ENCODE measurements around the gene ZC3H13. TPM values are rescaled to one million over a fixed set of nuclear protein-coding genes. Genes with fewer than 3 reads are reported as not detected.

Gene ZC3H13
- polyA plus RNA-seq (ENCODE audit: insufficient read length in 4 of 4): 10 to 100 TPM; 54.1 to 73.6 (median 69.9) TPM

DNA sequence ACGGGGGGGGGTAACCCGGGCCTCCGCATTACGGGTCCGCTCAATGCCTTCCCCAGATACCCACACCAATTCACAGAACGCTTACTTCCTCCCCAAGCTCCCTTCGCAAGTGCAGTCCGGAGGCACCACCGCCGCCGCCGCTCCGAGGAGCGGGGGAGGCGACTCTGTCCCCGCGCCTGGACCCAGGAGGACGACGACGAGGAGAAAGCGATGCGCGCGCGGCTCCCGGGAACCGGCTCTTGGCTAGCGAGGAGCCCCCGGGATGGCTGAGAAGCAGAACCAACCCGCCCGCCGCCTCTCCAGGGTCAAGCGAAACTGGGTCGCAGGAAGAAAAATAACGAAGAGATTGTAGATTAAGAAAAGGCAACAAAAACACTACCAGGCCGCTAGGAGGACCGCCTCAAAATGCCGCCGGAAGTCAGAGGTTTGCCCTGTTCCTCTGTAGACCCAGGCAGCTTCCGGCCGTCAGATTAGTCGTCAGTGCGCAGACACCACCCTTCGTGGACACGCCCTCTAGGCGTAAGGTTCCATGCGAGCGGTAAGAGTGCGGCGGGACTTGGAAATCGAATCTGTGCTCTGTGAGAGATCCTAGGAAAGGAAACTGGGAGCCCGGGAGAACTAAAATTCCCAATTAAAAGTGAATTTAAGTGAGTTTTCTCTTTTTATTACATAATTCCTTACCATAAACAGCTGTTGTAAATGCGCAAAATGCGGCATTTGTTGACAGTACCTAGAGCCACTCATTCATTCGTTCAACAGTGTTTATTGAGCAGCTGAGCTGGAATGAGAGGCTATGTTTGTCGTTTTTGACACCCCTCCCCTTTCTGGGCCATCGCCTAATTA is at the start of gene ZC3H13:
Gene ZC3H13 (minus strand): TSS at position 428 of the 843 bp plus-strand sequence. CDS start 7,239 bp downstream, outside the sequence.
- DNase-seq (ENCODE audit: low read depth in 4 of 4, low spot score in 2 of 4): peak; percentile 76 to 94 (median 84)

DNA sequence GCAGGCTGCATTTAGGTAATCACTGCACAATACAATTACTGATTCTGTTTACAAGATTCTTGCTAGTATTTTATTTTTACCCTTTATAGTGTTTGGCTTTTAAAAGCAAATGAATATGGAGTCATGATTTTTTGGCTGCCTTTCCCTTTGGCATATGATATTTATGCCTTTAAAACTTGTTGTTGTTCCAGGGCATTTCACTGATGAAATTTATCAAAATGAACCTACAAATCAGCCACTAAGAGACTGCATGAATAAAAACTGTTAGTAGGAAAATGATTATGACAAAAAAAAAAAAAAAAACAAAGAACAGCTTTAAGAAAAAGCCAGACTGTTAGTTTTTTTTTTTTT is 49.7 kb upstream of the ZC3H13 start:
- no peak for DNase-seq (ENCODE audit: low read depth in 4 of 4, low spot score in 2 of 4)

DNA sequence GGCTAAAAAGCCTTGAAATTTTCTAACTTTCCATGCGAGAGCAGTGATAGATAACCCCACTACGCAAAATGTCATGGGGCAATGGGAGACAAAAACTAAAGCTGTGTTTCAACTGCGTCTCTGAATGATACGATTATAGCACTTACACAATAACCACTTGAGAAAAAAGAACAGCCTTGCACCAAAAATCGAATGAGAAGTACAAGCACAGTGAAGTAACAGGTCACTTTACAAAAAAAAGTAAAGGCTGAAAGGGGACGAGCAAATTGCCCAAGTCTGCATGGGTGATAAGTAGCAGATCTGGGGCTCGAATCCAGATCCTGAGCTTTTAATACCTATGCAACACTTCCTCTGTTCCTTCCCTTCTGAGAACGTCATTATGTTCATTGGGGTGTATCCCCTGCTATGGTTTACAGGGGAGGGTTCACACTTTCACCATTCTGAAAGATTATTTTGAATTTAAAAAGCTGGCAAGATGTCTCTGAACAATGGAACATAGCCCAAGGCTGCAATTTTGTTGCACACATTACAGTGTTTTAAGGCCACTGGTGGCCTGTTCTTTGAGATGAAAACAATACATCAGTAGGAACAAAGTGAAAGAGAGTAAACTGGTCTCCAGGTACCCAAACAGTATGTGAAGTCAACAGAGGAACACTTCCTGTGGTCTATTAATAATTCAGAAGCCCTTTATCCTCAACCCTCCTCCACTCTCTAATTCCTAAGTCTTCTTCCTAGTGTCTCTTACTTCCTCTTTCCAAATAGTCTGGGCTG is 49.1 kb upstream of the ZC3H13 start:
- DNase-seq (ENCODE audit: low read depth in 4 of 4, low spot score in 2 of 4): no peak

- no peak for DNase-seq (ENCODE audit: low read depth in 4 of 4, low spot score in 2 of 4)
Measured at GRCh38 chr13:46101002-46101401, 48.5 kb upstream of the ZC3H13 start.

- DNase-seq (ENCODE audit: low read depth in 4 of 4, low spot score in 2 of 4): no peak
Measured at GRCh38 chr13:46100191-46100815, 47.8 kb upstream of the ZC3H13 start.

GRCh38 chr13:46097663-46098062 is 45.1 kb upstream of the ZC3H13 start:
- no peak for DNase-seq (ENCODE audit: low read depth in 4 of 4, low spot score in 2 of 4)

GRCh38 chr13:46097015-46097414 is 44.5 kb upstream of the ZC3H13 start:
- no peak for DNase-seq (ENCODE audit: low read depth in 4 of 4, low spot score in 2 of 4)

DNA sequence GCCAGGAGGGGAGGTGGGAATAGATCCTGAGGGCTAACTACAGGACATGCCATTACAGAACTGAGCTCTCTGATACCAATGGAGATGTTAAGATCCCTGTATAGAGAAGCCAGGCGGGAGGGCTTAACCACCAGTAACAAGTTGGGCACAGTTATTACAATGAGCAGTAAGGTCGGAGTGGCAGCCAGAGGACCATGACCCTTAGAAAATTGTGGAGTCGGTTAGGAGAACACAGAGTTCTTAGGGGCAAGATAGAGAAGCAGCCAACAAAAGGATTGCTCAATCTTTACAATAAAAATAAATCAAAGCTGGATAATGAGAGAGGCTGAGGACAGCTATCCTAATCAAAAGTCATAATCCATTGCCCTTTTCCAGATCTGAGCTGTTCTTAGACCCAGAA is 41.9 kb upstream of the ZC3H13 start:
- DNase-seq (ENCODE audit: low read depth in 4 of 4, low spot score in 2 of 4): no peak

DNA sequence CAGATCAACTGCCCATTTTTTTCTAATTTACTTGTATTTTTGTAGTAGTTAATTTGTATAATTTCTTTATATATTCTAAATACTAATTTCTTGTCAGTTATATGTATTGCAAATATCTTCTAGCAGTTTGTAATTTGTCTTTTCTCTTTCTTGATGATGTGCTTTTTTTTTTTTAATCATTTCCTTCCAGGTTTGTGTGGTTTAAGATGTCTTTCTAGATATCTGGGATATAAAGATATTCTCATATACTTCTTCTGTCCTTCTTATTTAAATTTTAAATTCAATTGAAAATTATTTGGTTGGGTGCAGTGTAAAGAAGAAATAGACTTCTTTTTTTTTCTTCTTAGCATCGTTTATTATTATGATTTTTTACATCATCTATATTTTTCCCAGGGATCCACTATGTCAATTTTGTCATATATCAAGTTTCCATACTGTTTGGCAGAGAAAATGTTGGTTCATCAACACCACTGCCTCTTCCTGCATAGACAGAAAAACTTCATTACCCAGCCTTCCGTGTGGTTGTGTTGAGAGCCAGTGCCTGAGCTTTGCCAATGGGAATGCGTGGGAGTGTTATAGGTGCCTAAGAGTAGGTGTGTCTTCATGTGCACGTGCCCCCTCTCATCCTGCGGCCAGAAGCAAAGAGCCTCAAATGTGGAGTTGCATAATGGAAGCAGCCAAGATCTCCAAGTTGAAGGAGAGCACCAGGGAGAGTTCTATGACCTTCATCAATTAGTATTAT is 36.4 kb upstream of the ZC3H13 start:
- DNase-seq (ENCODE audit: low read depth in 4 of 4, low spot score in 2 of 4): no peak

DNA sequence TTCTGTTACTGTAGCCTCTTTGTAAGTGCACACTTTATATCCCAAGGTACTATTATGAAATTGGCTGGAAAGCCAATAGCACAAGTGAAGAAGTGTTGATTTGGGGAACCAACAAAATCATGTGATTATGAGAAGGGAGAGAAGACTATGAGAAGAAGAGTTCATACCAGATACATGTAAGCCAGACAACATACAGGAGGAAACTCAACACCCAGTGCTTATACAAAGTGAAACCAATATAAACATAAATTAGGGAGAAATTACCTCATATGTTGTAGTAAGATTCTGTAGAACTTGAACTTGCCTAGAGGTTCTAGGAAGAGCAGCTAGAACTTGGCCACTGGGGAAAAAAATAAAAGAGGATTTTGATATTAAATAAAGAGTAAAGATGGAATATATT is 34.9 kb upstream of the ZC3H13 start:
- DNase-seq (ENCODE audit: low read depth in 4 of 4, low spot score in 2 of 4): no peak

DNA sequence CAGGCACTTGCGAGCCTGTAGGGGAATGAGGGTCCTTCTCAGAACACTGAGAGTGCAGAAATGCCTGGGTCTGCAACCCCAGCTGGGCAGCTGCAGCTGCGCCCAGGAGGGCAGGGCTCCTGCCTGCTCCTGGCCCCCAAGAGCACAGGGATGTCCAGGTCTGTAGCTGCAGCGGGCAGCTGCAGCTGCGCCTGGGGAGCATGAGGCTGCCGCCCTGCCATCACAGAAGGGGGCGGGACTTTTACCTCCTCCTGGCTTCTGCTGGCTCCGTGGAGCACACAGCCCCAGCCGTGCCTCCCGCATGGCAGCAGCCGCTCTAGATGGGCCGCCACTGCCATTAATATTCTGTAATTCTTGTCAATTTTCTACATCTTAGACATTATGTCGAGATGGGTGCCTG is 34.4 kb upstream of the ZC3H13 start:
- DNase-seq (ENCODE audit: low read depth in 4 of 4, low spot score in 2 of 4): no peak

DNA sequence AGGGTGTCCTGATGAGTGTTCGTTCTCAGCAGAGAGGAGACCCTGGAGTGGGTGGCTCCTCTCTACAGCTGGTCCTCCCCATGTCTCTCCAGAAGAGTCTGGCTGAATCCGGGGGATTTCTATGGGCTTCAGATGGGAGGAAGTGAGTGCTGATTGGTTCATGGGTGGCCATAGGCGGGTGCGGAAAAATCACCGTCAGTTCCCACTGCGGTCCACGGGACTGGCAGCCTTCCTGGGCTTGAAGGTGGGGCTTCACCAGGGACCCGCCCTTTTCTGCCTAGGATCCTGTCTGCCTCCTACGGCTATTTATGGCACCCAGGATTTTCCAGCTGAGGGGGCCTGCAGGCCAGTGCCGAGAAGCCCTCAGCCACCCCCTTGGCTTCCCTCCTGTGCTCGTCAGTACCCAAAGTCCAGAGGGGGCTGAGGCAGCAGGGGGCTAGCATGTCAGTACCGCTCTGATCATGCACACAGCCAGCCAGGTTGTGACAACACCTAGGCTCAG is 33.9 kb upstream of the ZC3H13 start:
- no peak for DNase-seq (ENCODE audit: low read depth in 4 of 4, low spot score in 2 of 4)

GRCh38 chr13:46085737-46086136 is 33.2 kb upstream of the ZC3H13 start:
- no peak for DNase-seq (ENCODE audit: low read depth in 4 of 4, low spot score in 2 of 4)

DNA sequence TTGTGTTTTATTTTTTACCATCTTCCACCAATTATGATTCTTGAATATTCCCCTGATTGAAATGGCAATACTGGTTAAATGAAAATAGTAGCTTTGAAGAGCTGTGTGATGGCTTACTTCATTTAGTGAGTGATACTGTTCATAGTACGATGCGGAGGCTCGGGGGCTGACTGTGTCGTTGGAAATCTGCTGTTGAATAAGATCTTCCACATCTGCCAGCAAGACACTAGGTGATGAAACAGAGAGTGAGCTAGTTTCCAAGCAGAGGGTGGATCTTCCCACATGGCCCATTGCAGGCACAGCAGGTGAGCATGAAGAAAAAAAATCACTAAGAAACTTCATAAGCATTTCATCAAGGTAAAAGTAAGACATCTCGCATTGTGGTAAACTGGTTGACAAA is 29.8 kb upstream of the ZC3H13 start:
- no peak for DNase-seq (ENCODE audit: low read depth in 4 of 4, low spot score in 2 of 4)

GRCh38 chr13:46079770-46080169 is 27.2 kb upstream of the ZC3H13 start:
- no peak for DNase-seq (ENCODE audit: low read depth in 4 of 4, low spot score in 2 of 4)

- no peak for DNase-seq (ENCODE audit: low read depth in 4 of 4, low spot score in 2 of 4)
Measured at GRCh38 chr13:46077265-46077664, 24.7 kb upstream of the ZC3H13 start.

DNA sequence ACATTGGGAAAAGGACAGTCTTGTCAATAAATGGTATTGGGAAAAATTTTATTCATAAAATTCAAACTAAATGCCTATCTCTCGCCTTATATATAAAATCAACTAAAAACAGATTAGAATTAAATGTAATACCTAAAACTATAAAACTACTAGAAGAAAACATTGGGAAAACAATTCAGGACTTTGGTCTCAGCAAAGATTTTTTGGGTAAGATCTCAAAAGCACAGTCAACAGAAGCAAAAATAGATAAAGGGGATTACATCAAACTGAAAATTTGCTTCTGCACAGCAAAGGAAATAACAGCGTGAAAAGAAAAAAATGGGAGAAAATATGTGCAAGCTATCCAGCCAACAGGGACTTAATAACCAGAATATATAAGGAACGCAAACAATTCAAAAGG is 24.3 kb upstream of the ZC3H13 start:
- DNase-seq (ENCODE audit: low read depth in 4 of 4, low spot score in 2 of 4): no peak

DNA sequence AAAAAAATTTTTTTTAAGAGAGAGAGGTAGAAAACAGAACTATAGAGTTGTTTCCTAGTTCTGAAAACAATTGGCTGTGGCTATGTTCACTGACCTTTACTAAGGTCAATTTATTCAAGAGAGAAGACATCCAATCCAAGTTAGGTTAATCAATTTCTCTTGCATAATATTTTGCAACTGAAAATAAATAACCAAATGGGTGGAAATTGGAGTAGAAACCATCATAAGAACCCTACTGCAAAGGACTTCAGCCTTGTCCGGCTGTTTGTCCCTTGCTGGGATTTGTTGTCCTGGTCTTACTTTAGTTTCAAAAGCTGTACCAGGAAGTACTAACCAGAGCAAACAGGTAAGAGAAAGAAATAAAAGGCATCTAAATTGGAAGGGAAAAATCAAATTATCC is 23.3 kb upstream of the ZC3H13 start:
- no peak for DNase-seq (ENCODE audit: low read depth in 4 of 4, low spot score in 2 of 4)

DNA sequence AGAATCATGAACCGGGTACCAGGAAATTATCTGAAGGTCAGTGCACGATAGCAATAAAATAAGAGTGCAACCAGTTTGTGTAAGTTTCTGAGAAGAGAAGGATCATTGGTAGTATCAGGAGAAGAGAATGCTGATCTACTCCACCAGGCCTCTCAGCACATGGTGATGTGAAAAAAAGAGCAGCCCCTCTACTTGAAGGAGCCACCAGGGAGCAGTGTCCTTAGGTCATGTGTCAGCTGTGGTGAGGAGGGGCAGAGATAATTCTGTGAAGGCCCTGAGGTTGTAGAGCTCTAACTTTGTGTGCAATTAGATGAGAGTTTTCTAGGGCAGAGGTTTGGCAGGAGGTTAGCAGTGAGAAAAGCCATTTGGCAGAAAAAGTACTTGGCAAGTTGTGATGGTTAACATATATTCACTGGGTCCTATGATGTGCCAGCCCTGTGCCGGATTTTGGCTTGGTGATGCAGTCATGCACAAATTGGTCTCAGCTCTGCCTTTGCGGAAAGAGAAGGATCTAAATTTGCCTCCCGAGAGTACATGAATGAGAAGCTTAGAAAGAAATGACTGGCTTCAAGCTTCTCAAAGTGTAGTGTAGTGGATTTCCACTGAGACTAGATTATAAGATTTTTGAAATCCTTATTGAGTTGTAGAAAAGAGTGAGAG is 19.2 kb upstream of the ZC3H13 start:
- no peak for DNase-seq (ENCODE audit: low read depth in 4 of 4, low spot score in 2 of 4)

DNA sequence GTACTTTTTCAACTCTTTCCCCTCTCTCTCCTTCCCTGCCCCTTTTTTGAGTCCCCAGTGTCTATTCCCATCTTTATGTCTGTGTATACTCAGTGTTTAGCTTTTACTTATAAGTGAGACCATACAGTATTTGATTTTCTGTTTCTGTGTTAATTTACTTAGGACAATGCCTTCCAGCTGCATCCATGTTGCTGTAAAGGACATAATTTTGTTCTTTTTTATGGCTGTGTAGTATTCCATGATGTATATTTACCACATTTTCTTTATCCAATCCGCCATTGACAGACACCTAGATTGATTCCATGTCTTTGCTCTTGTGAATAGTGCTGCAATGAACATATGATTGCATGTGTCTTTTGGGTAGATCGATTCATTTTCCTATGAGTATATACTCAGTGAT is 10.7 kb upstream of the ZC3H13 start:
- DNase-seq (ENCODE audit: low read depth in 4 of 4, low spot score in 2 of 4): no peak

Data from left renal cortex interstitium (tissue), 4 donors.